Dedifferentiated amniotic fluid mesenchymal stem cell (primary cell): ENCODE measurements around the gene FTHL17.

ENCODE experiments used
- DNase-seq: peaks from one replicate; pipeline ENCODE4 v3.0.0-alpha.2; 2016; ENCODE audit errors: extremely low spot score

Gene FTHL17

DNA sequence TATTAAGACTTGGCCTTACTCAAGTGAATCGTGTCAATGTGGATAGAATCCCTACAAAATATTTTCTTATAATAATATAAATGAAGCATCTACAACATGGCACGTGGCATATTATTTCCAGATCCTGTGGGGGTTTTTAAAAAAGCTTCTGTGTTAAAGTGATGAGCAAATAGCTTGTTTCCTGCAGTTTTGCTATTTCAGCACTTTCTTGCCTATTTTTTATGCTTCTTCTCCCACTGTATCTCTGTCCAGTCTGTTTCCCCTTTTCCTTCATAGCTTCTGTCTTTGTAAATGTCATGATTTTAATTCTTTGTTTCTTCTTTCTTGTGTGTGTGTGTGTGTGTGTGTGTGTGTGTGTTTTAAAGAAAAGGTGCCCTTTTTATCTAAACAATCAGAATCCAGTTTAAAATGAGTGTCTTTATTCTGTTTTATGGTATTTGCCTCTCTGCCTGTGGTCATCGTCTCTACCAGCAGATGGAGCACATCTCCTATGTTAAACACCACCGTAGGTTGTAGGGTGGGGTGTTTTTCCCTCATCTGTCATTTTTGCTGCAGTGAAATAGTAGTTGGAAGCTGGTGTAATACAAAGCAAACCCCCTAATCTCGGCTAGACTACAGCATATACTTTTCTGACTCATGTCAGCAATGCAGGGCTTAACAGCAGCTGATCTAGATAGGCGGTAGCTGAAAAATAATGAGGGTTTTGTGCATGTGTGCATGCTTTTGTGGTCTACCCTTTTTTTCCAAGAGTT lies 33.1 kb downstream of the FTHL17 start:
- DNase-seq = peak; percentile 34

GRCh38 chrX:31036895-31037294 lies 34.9 kb downstream of the FTHL17 start:
- DNase-seq = peak; percentile 35

GRCh38 chrX:31027351-31027750 lies 44.5 kb downstream of the FTHL17 start:
- DNase-seq = no peak

GRCh38 chrX:31024866-31025265 lies 47.0 kb downstream of the FTHL17 start:
- DNase-seq = no peak

DNA sequence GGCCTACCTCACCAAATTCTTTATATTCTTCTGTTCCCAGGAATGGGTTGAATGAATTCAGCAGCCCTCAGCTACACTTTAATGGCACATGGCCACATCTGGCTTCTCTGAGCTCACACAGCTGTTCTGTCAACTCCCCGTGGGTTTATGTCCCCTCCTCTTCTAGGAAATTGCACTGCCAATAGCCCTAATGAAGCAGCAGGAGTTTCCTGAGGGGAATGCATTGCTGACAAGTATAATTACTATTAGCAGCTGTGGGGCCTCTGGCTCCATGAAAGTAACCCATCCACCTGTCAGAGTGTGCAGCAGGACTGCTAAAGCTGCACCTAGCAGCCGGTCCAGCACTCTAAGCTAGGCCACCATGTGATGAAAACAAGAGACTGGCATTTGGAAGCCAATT lies 50.3 kb downstream of the FTHL17 start:
- no peak for DNase-seq
